HG03025 (cell line): ENCODE data around the gene FIBCD1.
"Not testable (repeated sequence)": the region's sequence is repeated elsewhere in the genome, so short reads cannot be mapped to it uniquely, and the experiment has no call there.

Experiments used
- ATAC-seq: cut with Tn5 transposase; IDR thresholded peaks from one replicate; pipeline ENCODE4 v1.9.1; 2021; ENCODE audit warnings: mild to moderate bottlenecking, moderate library complexity; ENCODE audit not compliant: unreplicated experiment, low FRiP score

The FIBCD1 gene

GRCh38 chr9:130973686-130974281 lies 34.7 kb upstream of the FIBCD1 start:
- ATAC-seq: no peak

GRCh38 chr9:130972957-130973685 lies 34.1 kb upstream of the FIBCD1 start:
- ATAC-seq: no peak

- no peak for ATAC-seq
These were observed 33.4 kb upstream of the FIBCD1 start for GRCh38 chr9:130972277-130972956.

GRCh38 chr9:130971294-130971849 lies 32.3 kb upstream of the FIBCD1 start:
- ATAC-seq: no peak

- no peak for ATAC-seq
These were observed 31.8 kb upstream of the FIBCD1 start for GRCh38 chr9:130970855-130971254.

GRCh38 chr9:130970052-130970451 lies 31.0 kb upstream of the FIBCD1 start:
- ATAC-seq: no peak

- no peak for ATAC-seq
These were observed 26.6 kb upstream of the FIBCD1 start for GRCh38 chr9:130965680-130966079.

- no peak for ATAC-seq
These were observed 24.9 kb upstream of the FIBCD1 start for GRCh38 chr9:130963916-130964315.

GRCh38 chr9:130963337-130963908 lies 24.4 kb upstream of the FIBCD1 start:
- ATAC-seq: no peak

- ATAC-seq: no peak
These were observed 23.6 kb upstream of the FIBCD1 start for GRCh38 chr9:130962418-130963316.

GRCh38 chr9:130961511-130962300 lies 22.7 kb upstream of the FIBCD1 start:
- ATAC-seq: no peak

- ATAC-seq: no peak
These were observed 21.7 kb upstream of the FIBCD1 start for GRCh38 chr9:130960522-130961378.

- no peak for ATAC-seq
These were observed 20.8 kb upstream of the FIBCD1 start for GRCh38 chr9:130959809-130960334.

GRCh38 chr9:130958564-130958963 lies 19.5 kb upstream of the FIBCD1 start:
- ATAC-seq: not testable (repeated sequence)

GRCh38 chr9:130957451-130958203 lies 18.6 kb upstream of the FIBCD1 start:
- ATAC-seq: no peak

GRCh38 chr9:130956636-130957450 lies 17.8 kb upstream of the FIBCD1 start:
- ATAC-seq: no peak
